SKM-1 (cell line): ENCODE measurements around the gene MYL6B.

ENCODE experiments used
- DNase-seq: peaks from one replicate; lab custom pipeline; 2025; ENCODE audit not compliant: unreplicated experiment; lab: John Stamatoyannopoulos, UW

MYL6B gene

GRCh38 chr12:56121204-56121870 lies 31.1 kb upstream of the MYL6B start:
- no peak for DNase-seq

DNA sequence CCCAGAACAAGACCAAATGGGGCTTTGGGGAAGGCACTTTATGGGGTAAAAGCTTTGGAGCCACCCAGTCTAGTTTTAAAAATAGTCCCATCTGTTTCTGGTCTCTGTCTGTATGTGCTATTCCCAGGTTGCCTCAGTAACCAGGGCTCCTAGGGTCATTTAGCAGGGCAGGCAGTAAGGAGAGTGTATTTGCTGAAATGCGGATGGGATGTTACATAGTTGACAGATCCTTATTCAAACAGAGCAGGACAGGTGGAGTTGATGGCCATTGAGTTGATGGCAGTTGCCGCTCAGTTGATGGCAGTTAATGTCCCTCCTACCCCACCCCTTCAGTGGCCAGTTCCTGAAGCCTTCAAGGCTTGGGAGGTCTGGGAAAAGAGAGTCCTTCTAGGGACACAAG lies 29.8 kb upstream of the MYL6B start:
- no peak for DNase-seq

GRCh38 chr12:56124133-56124532 lies 28.3 kb upstream of the MYL6B start:
- DNase-seq = no peak

- DNase-seq = no peak
Observed at GRCh38 chr12:56126732-56127239, 25.6 kb upstream of the MYL6B start.

- DNase-seq = no peak
Observed at GRCh38 chr12:56127485-56127887, 24.9 kb upstream of the MYL6B start.

DNA sequence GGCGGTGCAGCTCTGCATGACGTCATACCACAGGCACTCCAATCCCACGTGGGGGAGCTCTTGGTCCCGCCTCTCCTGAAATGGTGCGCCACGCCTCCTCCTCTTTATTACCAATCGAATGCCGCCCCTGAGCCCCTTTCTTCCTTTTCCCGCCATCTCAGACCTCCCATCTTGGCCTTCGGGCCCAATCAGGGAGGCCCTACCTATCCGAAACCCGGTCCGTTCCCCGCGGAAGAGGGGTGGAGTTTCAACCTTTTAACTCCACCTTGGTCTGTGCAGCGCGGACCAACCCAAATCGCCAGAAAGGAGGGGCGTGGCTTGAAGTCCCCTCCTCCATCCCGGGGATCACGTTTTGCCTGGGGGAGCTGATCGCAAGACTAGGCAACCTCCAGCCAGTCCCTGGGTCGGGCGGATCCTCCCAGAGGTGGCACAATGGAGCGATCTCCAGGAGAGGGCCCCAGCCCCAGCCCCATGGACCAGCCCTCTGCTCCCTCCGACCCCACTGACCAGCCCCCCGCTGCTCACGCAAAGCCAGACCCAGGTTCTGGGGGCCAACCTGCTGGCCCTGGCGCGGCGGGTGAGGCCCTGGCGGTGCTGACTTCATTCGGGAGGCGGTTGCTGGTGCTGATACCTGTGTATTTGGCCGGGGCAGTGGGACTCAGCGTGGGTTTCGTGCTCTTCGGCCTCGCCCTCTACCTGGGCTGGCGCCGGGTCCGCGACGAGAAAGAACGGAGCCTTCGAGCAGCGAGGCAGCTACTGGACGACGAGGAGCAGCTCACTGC lies 24.3 kb upstream of the MYL6B start, which contains the start of gene ESYT1:
Gene ESYT1 (plus strand): TSS at position 380 of the 782 bp plus-strand sequence. CDS start 53 bp downstream, at position 433.
- peak; percentile 90 for DNase-seq

GRCh38 chr12:56128670-56129205 lies 23.6 kb upstream of the MYL6B start:
- no peak for DNase-seq

GRCh38 chr12:56129206-56129941 lies 23.0 kb upstream of the MYL6B start:
- DNase-seq = no peak

DNA sequence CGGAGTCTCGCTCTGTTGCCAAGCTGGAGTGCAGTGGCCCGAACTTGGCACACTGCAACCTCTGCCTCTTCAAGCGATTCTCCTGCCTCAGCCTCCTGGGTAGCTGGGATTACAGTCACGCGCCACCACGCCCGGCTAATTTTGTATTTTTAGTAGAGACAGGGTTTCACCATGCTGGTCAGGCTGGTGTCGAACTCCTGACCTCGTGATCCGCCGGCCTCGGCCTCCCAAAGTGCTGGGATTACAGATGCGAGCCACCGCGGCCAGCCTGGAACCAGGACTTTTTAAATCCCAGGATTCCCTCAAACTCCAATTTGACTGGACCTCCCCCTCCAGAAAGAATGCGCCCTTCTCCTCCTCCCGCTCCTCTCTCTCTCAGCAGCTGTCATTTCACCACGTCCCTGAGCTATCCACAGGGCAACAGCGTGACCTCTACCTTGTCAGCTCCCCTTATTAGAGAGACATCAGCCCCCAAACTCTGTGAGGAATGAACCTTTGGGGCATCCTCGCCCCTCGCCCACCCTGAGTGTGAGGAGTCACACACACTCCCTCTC lies 22.4 kb upstream of the MYL6B start:
- no peak for DNase-seq

DNA sequence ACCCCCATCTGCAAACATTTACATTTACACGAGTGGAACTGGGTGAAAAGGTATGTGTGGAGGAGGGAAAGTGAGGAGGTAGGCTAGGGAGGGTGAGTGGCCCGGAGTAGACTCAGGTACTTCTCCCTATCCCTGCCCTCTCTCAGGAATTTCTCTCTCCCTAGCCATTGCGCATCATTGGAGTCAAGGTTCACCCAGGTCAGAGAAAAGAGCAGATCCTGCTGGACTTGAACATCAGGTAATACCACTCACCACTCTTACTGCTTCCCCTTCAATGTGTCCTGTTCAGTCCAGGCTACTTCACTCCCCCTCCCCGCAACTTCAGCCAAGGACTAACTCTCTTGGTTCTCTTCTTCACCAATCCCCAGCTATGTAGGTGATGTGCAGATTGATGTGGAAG lies 21.5 kb upstream of the MYL6B start:
- no peak for DNase-seq

GRCh38 chr12:56134897-56135296 lies 17.5 kb upstream of the MYL6B start:
- DNase-seq = no peak

- no peak for DNase-seq
Observed at GRCh38 chr12:56137853-56138571, 14.4 kb upstream of the MYL6B start.

DNA sequence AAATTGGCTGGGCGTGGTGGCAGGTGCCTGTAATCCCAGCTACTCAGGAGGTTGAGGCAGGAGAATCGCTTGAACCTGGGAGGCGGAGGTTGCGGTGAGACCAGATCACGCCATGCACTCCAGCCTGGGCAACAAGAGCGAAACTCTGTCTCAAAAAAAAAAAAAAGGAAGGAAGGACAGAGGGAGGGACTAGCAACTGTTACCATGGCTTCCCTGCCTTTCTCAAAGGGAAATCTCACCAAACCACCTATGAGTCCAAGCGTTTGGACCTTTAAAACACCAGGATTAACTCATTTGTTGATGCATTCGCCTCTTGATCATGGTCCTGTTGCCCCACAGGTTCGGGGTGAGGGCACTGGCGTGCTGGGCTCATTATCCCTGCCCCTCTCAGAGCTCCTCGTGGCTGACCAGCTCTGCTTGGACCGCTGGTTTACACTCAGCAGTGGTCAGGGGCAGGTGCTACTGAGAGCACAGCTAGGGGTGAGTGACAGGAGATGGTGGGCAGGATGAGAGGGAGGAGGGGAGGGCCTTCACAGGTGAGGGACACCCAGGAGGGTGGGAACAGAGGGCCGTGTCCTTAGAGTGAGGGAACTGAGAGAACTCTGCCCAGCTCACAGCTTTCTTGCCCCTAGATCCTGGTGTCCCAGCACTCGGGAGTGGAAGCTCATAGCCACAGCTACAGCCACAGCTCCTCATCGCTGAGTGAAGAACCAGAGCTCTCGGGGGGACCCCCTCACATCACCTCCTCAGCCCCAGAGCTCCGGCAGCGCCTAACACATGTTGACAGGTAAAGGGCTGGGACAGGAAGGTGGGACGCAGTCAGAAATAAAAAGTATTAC lies 10.2 kb upstream of the MYL6B start:
- no peak for DNase-seq

GRCh38 chr12:56143217-56143616 lies 9.2 kb upstream of the MYL6B start:
- DNase-seq = no peak

DNA sequence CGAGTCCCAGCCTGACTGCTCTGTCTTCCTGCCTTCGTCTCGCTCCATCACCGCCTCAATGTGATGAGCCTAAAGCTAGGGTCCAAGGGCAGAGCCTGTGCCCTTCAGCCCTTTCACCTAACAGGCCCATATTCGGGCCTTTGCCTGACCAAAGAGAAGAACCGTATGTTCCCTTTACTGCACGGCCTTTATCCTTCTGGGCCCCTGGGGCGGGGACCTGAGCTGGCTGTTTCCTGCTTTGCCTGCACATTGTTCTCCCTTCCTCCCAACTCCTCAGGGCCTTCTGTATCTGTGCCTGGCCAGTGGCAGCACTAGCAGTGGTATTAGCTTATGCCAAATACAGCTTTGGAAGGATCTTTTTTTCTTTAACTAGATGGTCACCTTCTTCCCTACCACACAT lies 8.5 kb upstream of the MYL6B start:
- no peak for DNase-seq

GRCh38 chr12:56145217-56145616 lies 7.2 kb upstream of the MYL6B start:
- no peak for DNase-seq

GRCh38 chr12:56146492-56147460 lies 5.6 kb upstream of the MYL6B start:
- no peak for DNase-seq

DNA sequence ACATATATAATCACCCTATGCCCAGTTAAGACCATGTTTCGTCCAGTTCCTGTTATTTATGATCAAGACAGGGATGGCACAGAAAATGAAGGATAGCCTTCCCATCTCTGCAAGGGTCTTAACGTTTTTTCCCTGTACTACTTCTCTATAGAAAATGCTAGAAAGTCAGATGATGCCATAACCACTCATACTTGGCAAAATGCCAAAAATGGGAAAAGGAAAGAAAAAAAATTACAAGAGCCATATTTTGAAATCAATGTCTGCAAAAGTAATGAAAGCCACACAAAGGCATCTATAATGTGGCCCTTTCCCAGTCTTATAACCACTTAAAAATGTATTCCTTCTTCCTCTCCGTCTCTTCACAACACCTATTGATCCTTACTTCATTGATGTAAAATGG lies 1.8 kb upstream of the MYL6B start:
- no peak for DNase-seq
